ENCODE measurements around the gene IMMP2L.

- TF ChIP-seq CTCF (IDR thresholded peaks at IDR 0.05) (no peak), POLR2A (IDR thresholded peaks at IDR 0.05) (no peak), EP300 (IDR thresholded peaks at IDR 0.05) (no peak), POLR2AphosphoS5 (IDR thresholded peaks at IDR 0.05) (no peak)
Measured at GRCh38 chr7:111082351-111082750, 479.9 kb downstream of the IMMP2L start.
